Stimulated activated naive CD8-positive, alpha-beta T cell treated with anti-CD3 and anti-CD28 coated beads, Interleukin-15, Interleukin-2, amounts not matched to agents 100 U/mL and 50 U/mL, for 24 hours (primary cell): ENCODE measurements around the gene PFN3.
A peak's percentile ranks its signal among the peaks of the same experiment; 100 is the strongest.

ENCODE experiments used
- ATAC-seq: fragments of 150-1000 bp; cut with Tn5 transposase; one replicate; pipeline ENCODE4 v1.10.0; 2021
- DNase-seq: peaks from one replicate; pipeline ENCODE4 v3.0.0; 2021

Gene PFN3

DNA sequence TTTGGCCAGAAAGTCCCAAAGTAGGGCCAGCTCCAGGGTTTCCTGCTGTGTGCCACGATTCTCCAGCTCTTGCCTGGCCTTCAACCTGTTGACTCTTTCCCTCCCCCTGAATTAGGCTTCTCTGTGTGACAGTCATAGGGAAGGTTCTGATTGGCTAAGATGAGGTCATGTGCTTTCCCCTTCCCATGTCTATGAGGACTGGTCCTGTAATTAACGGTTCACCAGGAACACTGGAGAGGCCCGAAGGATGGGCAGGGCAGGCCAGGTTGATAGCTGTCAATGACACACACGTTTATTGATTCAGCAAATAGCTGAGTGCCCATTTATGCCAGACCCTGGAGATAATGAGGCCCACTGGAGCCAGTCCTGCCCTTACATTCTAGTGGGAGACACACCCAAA lies 37.2 kb upstream of the PFN3 start:
- DNase-seq, result no peak
- ATAC-seq, result no peak

DNA sequence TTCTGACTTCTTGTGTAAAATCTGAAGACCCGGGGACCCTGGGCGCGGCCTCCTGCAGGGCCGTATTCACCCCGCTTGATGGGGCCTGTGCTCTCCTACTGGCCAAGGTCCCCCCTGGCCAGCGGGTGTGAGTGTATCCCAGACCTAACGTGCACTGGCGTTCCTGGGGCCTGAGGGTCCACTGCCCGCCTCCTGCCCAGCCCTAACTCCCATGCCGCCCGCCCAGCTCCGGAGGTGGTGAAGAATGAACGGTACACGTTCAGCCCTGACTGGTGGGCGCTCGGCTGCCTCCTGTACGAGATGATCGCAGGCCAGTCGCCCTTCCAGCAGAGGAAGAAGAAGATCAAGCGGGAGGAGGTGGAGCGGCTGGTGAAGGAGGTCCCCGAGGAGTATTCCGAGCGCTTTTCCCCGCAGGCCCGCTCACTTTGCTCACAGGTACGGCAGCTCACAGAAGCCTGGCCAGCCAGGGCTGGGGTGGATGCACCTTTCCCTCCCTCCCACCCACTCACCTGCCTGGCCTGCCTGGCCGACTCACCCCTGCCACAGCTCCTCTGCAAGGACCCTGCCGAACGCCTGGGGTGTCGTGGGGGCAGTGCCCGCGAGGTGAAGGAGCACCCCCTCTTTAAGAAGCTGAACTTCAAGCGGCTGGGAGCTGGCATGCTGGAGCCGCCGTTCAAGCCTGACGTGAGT lies 35.5 kb upstream of the PFN3 start:
- DNase-seq, result no peak
- ATAC-seq, result no peak

- no peak for DNase-seq
These were observed 34.7 kb upstream of the PFN3 start for GRCh38 chr5:177434942-177435738.

GRCh38 chr5:177434437-177434836 lies 34.0 kb upstream of the PFN3 start:
- peak; percentile 65 for ATAC-seq
- DNase-seq, result peak; percentile 66

More at GRCh38 chr5:177434942-177435738, 34.7 kb upstream of the PFN3 start:
- no peak for ATAC-seq

GRCh38 chr5:177433658-177434217 lies 33.3 kb upstream of the PFN3 start:
- no peak for ATAC-seq

GRCh38 chr5:177432839-177433657 lies 32.6 kb upstream of the PFN3 start:
- ATAC-seq, result no peak

More at GRCh38 chr5:177433658-177434217, 33.3 kb upstream of the PFN3 start:
- no peak for DNase-seq

GRCh38 chr5:177432143-177432838 lies 31.8 kb upstream of the PFN3 start:
- ATAC-seq (peak; percentile 4), DNase-seq (peak; percentile 72)

More at GRCh38 chr5:177432839-177433657, 32.6 kb upstream of the PFN3 start:
- DNase-seq, result no peak

- ATAC-seq, result peak; percentile 60
- peak; percentile 84 for DNase-seq
These were observed 31.1 kb upstream of the PFN3 start for GRCh38 chr5:177431317-177432142.

DNA sequence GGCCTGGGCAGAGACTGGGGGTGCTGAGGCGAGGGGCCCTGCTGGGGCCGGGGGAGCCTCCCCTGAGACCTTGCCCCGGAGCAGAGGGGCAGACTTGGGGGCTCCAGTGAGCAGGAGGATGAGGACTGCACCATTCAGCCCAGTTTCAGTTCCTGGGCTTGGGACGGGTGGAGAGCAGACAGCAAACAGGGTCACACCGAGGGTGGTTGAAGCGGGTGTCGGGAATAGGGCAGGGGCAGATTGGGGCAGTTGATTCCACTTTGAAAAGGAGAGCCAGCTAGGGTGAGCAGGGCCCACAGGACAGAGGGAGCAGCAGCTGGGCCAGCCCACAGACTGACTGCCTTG lies 30.5 kb upstream of the PFN3 start:
- DNase-seq, result no peak
- ATAC-seq, result no peak

DNA sequence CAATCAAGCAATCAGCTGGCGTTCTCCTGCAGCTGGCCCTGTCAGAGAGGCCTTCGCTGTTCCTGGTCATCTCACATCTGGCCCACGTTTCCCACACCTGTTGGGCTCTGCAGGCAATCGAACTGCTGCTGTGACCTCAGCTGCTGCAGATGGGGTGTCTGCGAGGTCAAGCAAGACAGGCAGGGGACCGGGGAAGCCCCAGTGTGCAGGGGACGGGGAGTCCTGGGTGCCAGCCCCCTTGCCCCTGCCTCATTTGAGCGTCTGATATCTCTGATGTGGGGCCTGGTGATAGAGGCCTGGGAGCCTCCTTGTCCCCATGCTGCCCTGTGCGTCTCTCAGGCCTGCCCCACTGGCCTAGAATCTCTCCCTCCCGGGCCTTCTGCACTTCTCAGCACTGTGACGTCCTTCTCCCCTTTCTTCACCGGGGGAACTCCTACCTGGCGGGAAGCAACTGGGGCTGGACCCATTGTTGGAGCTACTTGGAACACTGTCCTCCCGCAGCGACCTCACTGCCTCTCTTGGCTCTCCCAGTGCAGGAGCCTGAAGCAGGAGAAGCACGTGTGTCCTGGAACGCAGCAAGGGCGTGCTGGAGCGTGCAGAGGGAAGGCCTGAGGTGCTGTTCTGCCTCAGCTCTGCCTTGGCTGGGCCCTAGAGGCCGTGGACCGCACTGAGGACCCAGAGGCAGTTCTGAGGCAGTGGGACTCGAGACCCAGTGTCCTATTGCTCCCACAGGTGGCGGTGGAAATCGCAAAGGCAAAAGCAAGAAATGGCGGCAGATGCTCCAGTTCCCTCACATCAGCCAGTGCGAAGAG lies 29.9 kb upstream of the PFN3 start:
- no peak for ATAC-seq
- no peak for DNase-seq

GRCh38 chr5:177429248-177430040 lies 29.0 kb upstream of the PFN3 start:
- peak; percentile 91 for DNase-seq
- ATAC-seq, result peak; percentile 31

- DNase-seq, result no peak
- ATAC-seq, result no peak
These were observed 28.2 kb upstream of the PFN3 start for GRCh38 chr5:177428574-177429217.

DNA sequence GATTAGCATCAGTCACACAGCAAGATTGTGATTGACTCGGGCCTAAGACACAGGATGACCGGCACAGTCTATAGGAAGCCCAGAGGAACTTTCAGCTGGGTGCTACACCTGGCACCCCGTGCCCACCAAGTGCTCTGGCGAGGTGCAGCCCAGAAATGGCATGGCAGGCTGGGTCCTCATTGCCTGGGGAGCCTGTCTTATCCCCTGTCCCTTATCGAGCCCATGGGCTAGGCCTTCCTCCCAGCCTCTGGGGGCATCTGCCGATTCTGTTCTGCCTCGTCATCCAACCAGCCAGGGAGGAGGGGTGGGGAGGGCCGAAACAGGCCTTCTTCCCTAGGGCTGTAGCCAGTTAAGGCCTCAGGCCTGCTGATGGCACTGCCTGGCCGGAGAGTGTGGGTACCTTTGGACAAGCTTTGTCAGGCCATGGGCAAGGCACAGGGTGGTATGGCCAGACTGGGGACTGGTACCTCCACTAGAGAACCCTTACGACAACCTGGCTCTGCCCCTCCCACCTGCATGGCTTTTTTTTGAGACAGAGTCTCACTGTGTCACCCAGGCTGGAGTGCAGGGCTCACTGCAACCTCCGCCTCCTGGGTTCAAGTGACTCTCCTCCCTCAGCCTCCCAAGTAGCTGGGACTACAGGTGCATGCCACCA lies 27.6 kb upstream of the PFN3 start:
- no peak for ATAC-seq
- DNase-seq, result peak; percentile 65

GRCh38 chr5:177427211-177427822 lies 26.9 kb upstream of the PFN3 start:
- ATAC-seq (no peak), DNase-seq (no peak)

DNA sequence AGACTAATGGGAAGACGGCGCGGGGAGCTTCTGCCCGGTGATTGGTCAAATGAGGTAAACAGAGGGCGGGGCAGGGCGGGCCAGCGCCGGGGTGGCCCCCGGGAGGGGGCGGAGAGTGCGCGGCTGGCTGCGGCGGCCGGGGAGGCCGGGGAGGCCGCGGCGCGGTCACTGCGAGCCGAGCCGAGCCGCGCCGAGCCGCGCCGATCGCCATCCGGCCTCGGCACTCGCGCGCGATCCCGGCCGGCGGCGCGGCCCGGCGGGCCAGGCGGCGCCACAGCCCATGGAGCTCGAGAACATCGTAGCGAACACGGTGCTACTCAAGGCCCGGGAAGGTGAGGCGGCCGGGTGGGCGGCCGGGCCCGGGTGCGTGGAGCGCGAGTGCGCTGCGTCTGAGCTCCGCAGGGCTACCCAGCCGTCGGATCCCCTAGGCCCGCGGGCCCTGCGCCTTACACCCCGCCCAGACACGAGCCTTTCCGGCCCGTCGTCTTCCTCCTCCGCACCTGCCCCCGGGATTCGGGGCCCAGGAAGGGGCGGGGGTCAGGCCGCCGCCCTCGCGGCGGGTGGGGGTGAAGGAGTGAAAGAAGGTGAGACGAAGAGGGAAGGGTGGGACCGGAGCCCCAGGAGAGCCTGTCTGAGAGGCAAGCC lies 26.2 kb upstream of the PFN3 start, which contains the start of gene GRK6:
Gene GRK6 (plus strand): TSS at position 111 of the 645 bp plus-strand sequence. CDS start 170 bp downstream, at position 281.
- ATAC-seq (peak; percentile 60), DNase-seq (peak; percentile 75)

DNA sequence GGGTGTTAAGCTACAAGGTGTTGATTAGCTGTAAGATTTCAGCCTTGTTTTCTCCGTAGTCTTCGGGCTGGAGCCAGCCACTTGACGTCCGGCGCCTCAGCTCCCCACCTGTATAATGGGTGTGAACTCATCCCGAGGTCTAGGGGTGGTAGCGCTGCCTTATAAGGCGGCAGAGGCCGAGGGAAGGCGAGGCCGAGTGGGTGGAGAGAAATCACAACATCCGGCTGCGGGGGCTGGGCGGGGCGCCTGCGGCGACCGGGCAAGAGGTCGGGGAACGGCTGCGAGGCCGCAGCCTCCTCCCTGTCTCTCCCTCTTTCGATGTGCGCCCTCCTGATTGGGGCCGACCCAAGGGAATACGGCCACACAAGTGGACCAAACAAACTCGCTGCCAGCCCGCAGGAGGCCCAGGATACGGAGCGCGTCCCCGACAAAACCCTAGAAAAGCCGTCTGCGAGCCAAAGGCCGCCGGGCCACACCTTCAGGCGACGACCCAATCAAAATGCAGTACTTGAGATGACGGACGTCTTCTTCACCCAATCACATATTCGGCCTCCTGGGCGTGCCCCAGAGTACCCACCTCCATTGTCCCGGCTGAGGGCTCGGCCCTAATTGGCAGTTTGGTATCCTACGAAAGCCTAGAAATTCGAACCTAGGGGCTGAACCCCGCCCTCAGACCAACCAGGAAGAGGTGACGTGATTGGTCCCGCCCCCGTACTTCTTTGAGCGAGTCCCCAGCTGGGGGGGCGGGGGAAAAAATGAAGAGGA lies 25.5 kb upstream of the PFN3 start:
- peak; percentile 83 for ATAC-seq
- DNase-seq, result peak; percentile 99
